HepG2 (cell line): ENCODE measurements around the gene ZNF620. TPM values are rescaled to one million over a fixed set of nuclear protein-coding genes. Genes with fewer than 3 reads are reported as not detected.
A peak's percentile ranks its signal among the peaks of the same experiment; 100 is the strongest.

Experiments used
- ATF2 ChIP-seq: sonication (generic); formaldehyde crosslinking; IDR thresholded peaks from 2 replicates; pipeline ENCODE4 v1.4.0; 2020; ENCODE audit warnings: missing genetic modification reagents
- CREB1 ChIP-seq, 2 experiments: fragments of 450-650 bp in 1 of 2; IDR thresholded peaks; 2 replicates each; pipeline ENCODE4 v1.6.1; 2016 to 2017; ENCODE audit warnings: control low read depth in 1 of 2, mild to moderate bottlenecking in 1 of 2, missing compliant biosample characterization in 1 of 2, missing genetic modification characterization in 1 of 2
- HOXD1 ChIP-seq: sonication (generic); formaldehyde crosslinking; IDR thresholded peaks from 2 replicates; pipeline ENCODE4 v1.5.0; 2020; ENCODE audit warnings: missing genetic modification reagents
- MXD4 ChIP-seq: IDR thresholded peaks from 2 replicates; pipeline ENCODE4 v1.6.1; 2016; ENCODE audit warnings: mild to moderate bottlenecking, missing biosample characterization, missing genetic modification reagents
- NFKBIZ ChIP-seq: IDR thresholded peaks from 2 replicates; pipeline ENCODE4 v1.6.1; 2018; ENCODE audit warnings: missing genetic modification reagents, missing compliant biosample characterization
- PLSCR1 ChIP-seq: sonication (generic); formaldehyde crosslinking; IDR thresholded peaks from 2 replicates; pipeline ENCODE4 v1.5.0; 2020; ENCODE audit warnings: missing genetic modification reagents, mild to moderate bottlenecking, borderline replicate concordance
- PRDM4 ChIP-seq: sonication (generic); formaldehyde crosslinking; IDR thresholded peaks from 2 replicates; pipeline ENCODE4 v1.9.0; 2021; ENCODE audit warnings: missing genetic modification reagents, borderline replicate concordance
- SOX13 ChIP-seq, 3 experiments: fragments of 450-650 bp in 1 of 3; sonication (generic) in 1 of 3; formaldehyde crosslinking in 1 of 3; IDR thresholded peaks in 2 of 3; conservative IDR thresholded peaks in 1 of 3; 2 replicates each; pipeline versions ENCODE4 v1.5.0 to v1.6.1; 2016 to 2020; ENCODE audit warnings: antibody characterized with exemption in 1 of 3, mild to moderate bottlenecking in 1 of 3, missing compliant biosample characterization in 1 of 3, missing genetic modification reagents in 1 of 3, moderate library complexity in 1 of 3
- TEAD2 ChIP-seq: sonication (generic); formaldehyde crosslinking; IDR thresholded peaks from 2 replicates; pipeline ENCODE4 v1.9.0; 2021; ENCODE audit warnings: missing genetic modification reagents
- ZNF18 ChIP-seq: sonication (generic); formaldehyde crosslinking; IDR thresholded peaks from 2 replicates; pipeline ENCODE4 v1.8.0; 2022; ENCODE audit warnings: mild to moderate bottlenecking, missing genetic modification reagents; ENCODE audit not compliant: insufficient replicate concordance
- ZNF281 ChIP-seq: sonication (generic); formaldehyde crosslinking; IDR thresholded peaks from 2 replicates; pipeline ENCODE4 v1.4.0; 2020; ENCODE audit warnings: missing genetic modification reagents, borderline replicate concordance
- ZNF605 ChIP-seq: sonication (generic); formaldehyde crosslinking; IDR thresholded peaks from 2 replicates; pipeline ENCODE4 v1.8.0; 2022; ENCODE audit warnings: mild to moderate bottlenecking, missing genetic modification reagents
- ZNF674 ChIP-seq: sonication (generic); formaldehyde crosslinking; IDR thresholded peaks from 2 replicates; pipeline ENCODE4 v1.5.0; 2020; ENCODE audit warnings: low read depth, mild to moderate bottlenecking, missing genetic modification reagents
- ZNF704 ChIP-seq: sonication (generic); formaldehyde crosslinking; IDR thresholded peaks from 2 replicates; pipeline ENCODE4 v1.8.1; 2023; ENCODE audit warnings: mild to moderate bottlenecking, inconsistent platforms, moderate library complexity, missing genetic modification reagents, borderline replicate concordance
- ZNF75D ChIP-seq: sonication (generic); formaldehyde crosslinking; IDR thresholded peaks from 2 replicates; pipeline ENCODE4 v1.8.1; 2023; ENCODE audit warnings: missing genetic modification reagents, mild to moderate bottlenecking, borderline replicate concordance
- ZSCAN30 ChIP-seq: sonication (generic); formaldehyde crosslinking; IDR thresholded peaks from 2 replicates; pipeline ENCODE4 v1.5.0; 2020; ENCODE audit warnings: mild to moderate bottlenecking, missing genetic modification reagents
- polyA plus RNA-seq, 8 experiments: library from polyadenylated mRNA; depleted of rRNA in 3 of 8; stranded (reverse) in 7 of 8; unstranded in 1 of 8; fragments of >200 nt; fragmentation: Illumina TruSeq in 4 of 8; extraction: Trizol in 4 of 8; gene quantifications; 2 replicates each; pipeline versions ENCODE4 v1.2.1 to v1.2.3, GENCODE V29; 2011 to 2016; ENCODE audit warnings: low read depth in 4 of 8, missing spikeins in 1 of 8, mixed read lengths in 1 of 8; ENCODE audit not compliant: insufficient read depth in 1 of 8
- total RNA-seq, 5 experiments: library from RNA; depleted of rRNA; stranded (reverse); fragments of >200 nt; fragmentation: Illumina TruSeq; extraction: Trizol; gene quantifications; 2 replicates each; pipeline ENCODE4 v1.2.3, GENCODE V29; 2016; ENCODE audit warnings: low read depth in 1 of 5

Gene ZNF620
- total and polyA plus RNA-seq, 2 of the 13 experiments (the other 11 are each of a cell fraction or from before 2014, with no cell fraction given): 2.3 to 12.2 TPM

- TF ChIP-seq PLSCR1 (no peak), TEAD2 (CRISPR knock-in tag) (no peak), HOXD1 (peak; percentile 56; the same call in 1 of the 2 replicates), ZNF18 (CRISPR knock-in tag) (peak; percentile 44), PRDM4 (CRISPR knock-in tag) (no peak), ATF2 (CRISPR knock-in tag) (peak; percentile 70; the same call in 1 of the 2 replicates), ZNF281 (CRISPR knock-in tag) (no peak; the same call in 1 of the 2 replicates), ZNF75D (CRISPR knock-in tag) (no peak), ZSCAN30 (CRISPR knock-in tag) (no peak), NFKBIZ (CRISPR knock-in tag) (0 out of 2 replicates have a peak, but pooled peaks have one; percentile 20), ZNF704 (CRISPR knock-in tag) (no peak; the same call in 1 of the 2 replicates), SOX13 (IDR thresholded peaks at IDR 0.05) (no peak), SOX13 (CRISPR knock-in tag; conservative IDR thresholded peaks at IDR 0.05 in 1 of 2, IDR thresholded peaks at IDR 0.05 in 1 of 2) (no peak; a peak in 1 of 4 replicates), ZNF674 (no peak), MXD4 (CRISPR knock-in tag) (peak; percentile 98), ZNF605 (peak; percentile 82; the same call in 1 of the 2 replicates), CREB1 (IDR thresholded peaks at IDR 0.05) (0 out of 2 replicates have a peak, but pooled peaks have one; percentile 27), CREB1 (CRISPR knock-in tag; IDR thresholded peaks at IDR 0.05) (no peak; the same call in 1 of the 2 replicates)
These were observed 18.9 kb downstream of the ZNF620 start, which contains the start of gene ZNF621 (continued) for GRCh38 chr3:40524568-40525285.
